RKO (cell line): ENCODE results near the gene PPP1R14B.

Source experiments
- DNase-seq: peaks from one replicate; pipeline ENCODE4 v3.0.0-alpha.2; 2016; ENCODE audit warnings: low spot score

PPP1R14B gene

GRCh38 chr11:64210301-64211020 lies 36.3 kb downstream of the PPP1R14B start:
- DNase-seq, result no peak

GRCh38 chr11:64209563-64209843 lies 37.2 kb downstream of the PPP1R14B start:
- DNase-seq, result no peak

GRCh38 chr11:64208796-64209562 lies 37.8 kb downstream of the PPP1R14B start:
- no peak for DNase-seq

- DNase-seq, result no peak
These were observed 38.5 kb downstream of the PPP1R14B start for GRCh38 chr11:64208086-64208795.

- DNase-seq, result peak; percentile 76
These were observed 39.3 kb downstream of the PPP1R14B start for GRCh38 chr11:64207256-64208085.

GRCh38 chr11:64206457-64207255 lies 40.1 kb downstream of the PPP1R14B start, which contains the start of gene FERMT3:
Gene FERMT3 (plus strand): TSS chr11:64206721. CDS start chr11:64207365, 644 bp downstream.
- no peak for DNase-seq

GRCh38 chr11:64204464-64204989 lies 42.2 kb downstream of the PPP1R14B start:
- peak; percentile 90 for DNase-seq

- DNase-seq, result no peak
These were observed 42.7 kb downstream of the PPP1R14B start for GRCh38 chr11:64204080-64204440.

GRCh38 chr11:64203421-64204079 lies 43.2 kb downstream of the PPP1R14B start:
- no peak for DNase-seq

- no peak for DNase-seq
These were observed 43.8 kb downstream of the PPP1R14B start for GRCh38 chr11:64202992-64203391.

GRCh38 chr11:64201543-64201942 lies 45.2 kb downstream of the PPP1R14B start:
- no peak for DNase-seq

- no peak for DNase-seq
These were observed 48.2 kb downstream of the PPP1R14B start for GRCh38 chr11:64198511-64198910.

GRCh38 chr11:64196626-64197025 lies 50.1 kb downstream of the PPP1R14B start:
- no peak for DNase-seq
